K562 (cell line): ENCODE results near the gene GAS2L1. TPM values are rescaled to one million over a fixed set of nuclear protein-coding genes. Genes with fewer than 3 reads are reported as not detected.

Source experiments
- polyA plus RNA-seq, 8 experiments: library from polyadenylated mRNA; depleted of rRNA in 4 of 8; stranded (reverse) in 5 of 8; unstranded in 3 of 8; fragments of >200 nt; fragmentation: Nextera tagmentation in 2 of 8; fragmentation: Illumina TruSeq in 1 of 8; extraction: Ambion mirVana in 2 of 8; extraction: Trizol in 1 of 8; gene quantifications; 2 replicates each; pipeline versions ENCODE4 v1.2.1 to v1.2.3, GENCODE V29; 2011 to 2014; ENCODE audit warnings: inconsistent platforms in 1 of 8, missing spikeins in 1 of 8
- total RNA-seq, 7 experiments: library from RNA; depleted of rRNA in 6 of 7; stranded (reverse); fragments of >200 nt in 6 of 7; fragmentation: Illumina TruSeq in 2 of 7; extraction: Trizol in 2 of 7; gene quantifications; 2 replicates each; pipeline versions ENCODE4 v1.2.1 to v1.2.3, GENCODE V29; 2011 to 2021; ENCODE audit warnings: low replicate concordance in 1 of 7
- TF ChIP-seq, protein P1 (sequence below), 2 experiments: fragments of 450-650 bp in 1 of 2; sonication (generic) in 1 of 2; formaldehyde crosslinking in 1 of 2; IDR thresholded peaks; 2 replicates each; pipeline versions ENCODE4 v1.7.1 to v1.9.0; 2016 to 2022; ENCODE audit warnings: inconsistent platforms in 1 of 2, mild to moderate bottlenecking in 1 of 2, missing genetic modification reagents in 1 of 2

The GAS2L1 gene
- total and polyA plus RNA-seq, 9 of the 15 experiments (the other 6 are each of a cell fraction or from before 2014, with no cell fraction given) = 0.56 to 19.7 (median 3.2) TPM

DNA sequence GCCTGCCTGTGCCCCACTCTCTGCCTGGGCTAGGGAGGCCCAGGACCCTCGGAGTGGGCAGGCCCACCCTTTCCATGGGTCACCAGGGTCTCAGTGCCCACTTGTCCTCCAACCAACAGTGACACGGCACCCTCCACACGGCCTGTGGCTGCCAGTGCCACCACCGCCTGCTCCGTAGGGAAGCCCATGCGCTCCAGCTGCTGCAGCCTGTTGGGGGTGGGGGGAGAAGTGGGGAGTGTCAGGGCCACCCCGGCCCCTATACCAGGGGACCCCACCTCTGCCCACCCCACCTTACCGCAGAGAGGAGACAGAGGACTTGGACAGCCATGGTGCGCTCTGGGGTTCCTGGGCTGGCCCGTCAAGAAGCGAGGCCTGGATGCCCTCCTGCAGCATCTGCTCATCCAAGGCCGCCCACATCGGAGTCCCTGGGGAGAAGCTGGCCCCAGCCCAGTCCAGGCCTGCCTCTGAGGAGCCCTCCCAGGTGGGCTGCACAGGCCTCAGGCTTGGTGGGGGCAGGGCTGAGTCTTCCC is 46.4 kb upstream of the GAS2L1 start (continued):
- TF ChIP-seq, protein P1, sequence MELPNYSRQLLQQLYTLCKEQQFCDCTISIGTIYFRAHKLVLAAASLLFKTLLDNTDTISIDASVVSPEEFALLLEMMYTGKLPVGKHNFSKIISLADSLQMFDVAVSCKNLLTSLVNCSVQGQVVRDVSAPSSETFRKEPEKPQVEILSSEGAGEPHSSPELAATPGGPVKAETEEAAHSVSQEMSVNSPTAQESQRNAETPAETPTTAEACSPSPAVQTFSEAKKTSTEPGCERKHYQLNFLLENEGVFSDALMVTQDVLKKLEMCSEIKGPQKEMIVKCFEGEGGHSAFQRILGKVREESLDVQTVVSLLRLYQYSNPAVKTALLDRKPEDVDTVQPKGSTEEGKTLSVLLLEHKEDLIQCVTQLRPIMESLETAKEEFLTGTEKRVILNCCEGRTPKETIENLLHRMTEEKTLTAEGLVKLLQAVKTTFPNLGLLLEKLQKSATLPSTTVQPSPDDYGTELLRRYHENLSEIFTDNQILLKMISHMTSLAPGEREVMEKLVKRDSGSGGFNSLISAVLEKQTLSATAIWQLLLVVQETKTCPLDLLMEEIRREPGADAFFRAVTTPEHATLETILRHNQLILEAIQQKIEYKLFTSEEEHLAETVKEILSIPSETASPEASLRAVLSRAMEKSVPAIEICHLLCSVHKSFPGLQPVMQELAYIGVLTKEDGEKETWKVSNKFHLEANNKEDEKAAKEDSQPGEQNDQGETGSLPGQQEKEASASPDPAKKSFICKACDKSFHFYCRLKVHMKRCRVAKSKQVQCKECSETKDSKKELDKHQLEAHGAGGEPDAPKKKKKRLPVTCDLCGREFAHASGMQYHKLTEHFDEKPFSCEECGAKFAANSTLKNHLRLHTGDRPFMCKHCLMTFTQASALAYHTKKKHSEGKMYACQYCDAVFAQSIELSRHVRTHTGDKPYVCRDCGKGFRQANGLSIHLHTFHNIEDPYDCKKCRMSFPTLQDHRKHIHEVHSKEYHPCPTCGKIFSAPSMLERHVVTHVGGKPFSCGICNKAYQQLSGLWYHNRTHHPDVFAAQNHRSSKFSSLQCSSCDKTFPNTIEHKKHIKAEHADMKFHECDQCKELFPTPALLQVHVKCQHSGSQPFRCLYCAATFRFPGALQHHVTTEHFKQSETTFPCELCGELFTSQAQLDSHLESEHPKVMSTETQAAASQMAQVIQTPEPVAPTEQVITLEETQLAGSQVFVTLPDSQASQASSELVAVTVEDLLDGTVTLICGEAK (IDR thresholded peaks at IDR 0.05) = no peak
- TF ChIP-seq, protein P1 (CRISPR knock-in tag; IDR thresholded peaks at IDR 0.05) = no peak
